ENCODE data around the gene UTS2B. TPM values are rescaled to one million over a fixed set of nuclear protein-coding genes. Genes with fewer than 3 reads are reported as not detected.

UTS2B gene
- total and polyA plus RNA-seq, 2 of the 4 experiments (the other 2 are of a cell fraction) = 0.72 to 0.79 TPM

- Histone ChIP-seq H2BK15ac (ENCODE audit: low read depth, low read length) (no peak overlapping the region), H4K20me1 (ENCODE audit: insufficient read depth, low read length) (no peaks in the 10 kb centered on the region), H3K4me2 (ENCODE audit: low read depth, low read length) (no peak overlapping the region), H2AFZ (replicated peaks; ENCODE audit: low read length, poor library complexity) (no peak overlapping the region), H3K4ac (ENCODE audit: low read depth, low read length) (no peak overlapping the region), H2BK20ac (ENCODE audit: low read depth, low read length) (no peak overlapping the region), H3K9me3 (ENCODE audit: control insufficient read depth, insufficient read depth, low read length) (no peaks in the 10 kb centered on the region), H4K5ac (ENCODE audit: low read depth, low read length) (no peak overlapping the region), H3K4me1 (ENCODE audit: control insufficient read depth, insufficient read depth, low read length) (peaks cover 6% of the 10 kb centered on the region), H2AK5ac (ENCODE audit: low read depth, low read length) (no peak overlapping the region), H3K18ac (ENCODE audit: low read depth, low read length) (no peak overlapping the region), H2BK5ac (ENCODE audit: low read depth, low read length, poor library complexity, severe bottlenecking) (no peak overlapping the region), H3K9ac (ENCODE audit: low read depth, low read length) (no peak overlapping the region), H3K9me1 (ENCODE audit: insufficient read depth, low read length) (peaks cover 10% of the 10 kb centered on the region), H3K4me3 (ENCODE audit: insufficient read depth, low read depth, low read length) (no peak overlapping the region), H3K56ac (ENCODE audit: extremely low read depth, insufficient read depth, low read length) (no peak overlapping the region), H3K14ac (replicated peaks; ENCODE audit: low read depth, low read length) (no peak overlapping the region), H2BK120ac (ENCODE audit: low read depth, low read length) (no peak overlapping the region), H3K36me3 (ENCODE audit: control insufficient read depth, insufficient read depth, low read length) (peaks cover 38% of the 10 kb centered on the region), H3K27ac (ENCODE audit: insufficient read depth, low read length) (no peak overlapping the region), H3K27me3 (ENCODE audit: control insufficient read depth, insufficient read depth, low read length) (no peaks in the 10 kb centered on the region), H3K79me1 (ENCODE audit: low read depth in 1 of 2, low read length in 2 of 2) (peaks cover 36 to 54% of the 10 kb centered on the region in 2 experiments), H2AK9ac (replicated peaks; ENCODE audit: low read depth, low read length, poor library complexity) (no peak overlapping the region), H4K8ac (ENCODE audit: low read depth in 2 of 2, low read length in 2 of 2) (no peak overlapping the region), H3K23ac (ENCODE audit: low read depth, low read length) (no peak overlapping the region), H4K91ac (ENCODE audit: insufficient read depth, low read depth, low read length) (no peak overlapping the region)
- CTCF ChIA-PET = no interaction called here
- DNase-seq = no peak
- POLR2A ChIA-PET (ENCODE audit: unreplicated experiment) = no interaction called here
- in situ Hi-C loops (cut with MboI; ENCODE audit: low sequenced_read_pairs) (no loop called here), intact Hi-C loops (cut with micrococcal nuclease) (no loop called here), dilution Hi-C loops (cut with HindIII; ENCODE audit: low sequenced_read_pairs, unreplicated experiment) (no loop called here)
- BruUV-seq (replicated peaks) = no TSS peak
- no peak for ATAC-seq (ENCODE audit: low read depth)
- no CpG with 5 or more reads among the region's 2 CpGs for WGBS, 2 experiments (ENCODE audit: extremely low coverage in 2 of 2, insufficient read length in 1 of 2)
- TF ChIP-seq CHD1 (IDR thresholded peaks at IDR 0.05; ENCODE audit: low read depth, low read length) (no peak), NFE2L2 (IDR thresholded peaks at IDR 0.05; ENCODE audit: low read depth, low read length) (no peak), FOS (IDR thresholded peaks at IDR 0.05; ENCODE audit: low read depth, low read length) (no peak), CTCF (conservative IDR thresholded peaks at IDR 0.05; ENCODE audit: low read depth, low read length) (no peak), POLR2A (IDR thresholded peaks at IDR 0.05; ENCODE audit: low read depth, low read length) (no peak), CEBPB (IDR thresholded peaks at IDR 0.05; ENCODE audit: low read depth, low read length) (no peak), MAFK (IDR thresholded peaks at IDR 0.05; ENCODE audit: low read depth, low read length) (no peak)
These were observed 32.3 kb upstream of the UTS2B start for GRCh38 chr3:191362524-191363090.

Measured in IMR-90 (cell line).